Measurements from ENCODE around the gene C2CD4D.

DNA sequence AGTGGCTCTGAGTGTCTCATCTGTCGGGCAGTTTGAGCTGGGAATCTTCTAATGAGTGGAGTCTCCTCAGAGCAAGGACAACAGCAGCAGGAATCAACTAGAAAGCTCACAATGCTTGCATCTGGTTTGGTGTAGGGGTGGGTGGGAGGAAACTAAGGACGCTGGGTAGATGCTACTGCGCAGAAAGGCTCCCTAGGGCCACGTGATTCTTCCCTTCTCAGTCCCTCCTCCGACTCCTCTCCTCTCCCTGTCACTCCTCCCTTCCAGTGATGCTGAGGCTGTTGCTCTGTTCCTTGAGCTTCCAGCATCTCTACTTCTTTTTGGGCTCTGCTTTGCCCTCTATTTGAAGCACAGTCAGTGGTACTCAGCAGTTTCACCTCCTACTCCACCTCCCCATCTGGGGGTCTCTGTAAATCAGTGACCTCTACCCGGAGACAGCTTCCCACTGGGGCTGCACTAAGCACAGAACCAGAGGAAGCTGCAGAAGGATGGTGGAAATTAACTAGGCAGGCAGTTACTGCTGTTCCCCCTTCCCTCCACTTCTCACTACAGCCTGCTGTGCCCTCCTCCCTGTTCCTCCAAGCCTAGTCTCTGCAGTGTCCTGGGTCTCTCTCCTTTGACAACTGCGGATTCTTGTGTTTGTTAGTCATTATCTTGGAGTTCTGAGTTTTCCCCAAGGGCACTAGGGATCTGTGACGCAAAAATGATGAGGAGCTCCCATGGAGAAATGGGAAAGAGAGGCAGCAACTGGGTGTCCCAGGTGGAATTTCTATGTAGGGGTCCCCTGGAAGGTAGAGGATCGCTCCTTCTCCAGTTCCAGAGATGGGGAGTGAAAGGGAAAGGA is 40.2 kb downstream of the C2CD4D start:
- TF ChIP-seq, protein P1, sequence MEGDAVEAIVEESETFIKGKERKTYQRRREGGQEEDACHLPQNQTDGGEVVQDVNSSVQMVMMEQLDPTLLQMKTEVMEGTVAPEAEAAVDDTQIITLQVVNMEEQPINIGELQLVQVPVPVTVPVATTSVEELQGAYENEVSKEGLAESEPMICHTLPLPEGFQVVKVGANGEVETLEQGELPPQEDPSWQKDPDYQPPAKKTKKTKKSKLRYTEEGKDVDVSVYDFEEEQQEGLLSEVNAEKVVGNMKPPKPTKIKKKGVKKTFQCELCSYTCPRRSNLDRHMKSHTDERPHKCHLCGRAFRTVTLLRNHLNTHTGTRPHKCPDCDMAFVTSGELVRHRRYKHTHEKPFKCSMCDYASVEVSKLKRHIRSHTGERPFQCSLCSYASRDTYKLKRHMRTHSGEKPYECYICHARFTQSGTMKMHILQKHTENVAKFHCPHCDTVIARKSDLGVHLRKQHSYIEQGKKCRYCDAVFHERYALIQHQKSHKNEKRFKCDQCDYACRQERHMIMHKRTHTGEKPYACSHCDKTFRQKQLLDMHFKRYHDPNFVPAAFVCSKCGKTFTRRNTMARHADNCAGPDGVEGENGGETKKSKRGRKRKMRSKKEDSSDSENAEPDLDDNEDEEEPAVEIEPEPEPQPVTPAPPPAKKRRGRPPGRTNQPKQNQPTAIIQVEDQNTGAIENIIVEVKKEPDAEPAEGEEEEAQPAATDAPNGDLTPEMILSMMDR (IDR thresholded peaks at IDR 0.05): no peak
- TF ChIP-seq POLR2AphosphoS5 (IDR thresholded peaks at IDR 0.05; ENCODE audit: low read depth, low read length): no peak

All from Panc1 (cell line).